HCT116 (cell line): ENCODE measurements around the gene PCED1A. TPM values are rescaled to one million over a fixed set of nuclear protein-coding genes. Genes with fewer than 3 reads are reported as not detected.

Experiments
- ATAC-seq: fragments of 200-7000 bp; cut with Tn5 transposase; 2 replicates; pipeline ENCODE4 v1.9.1; 2020; ENCODE audit warnings: mild to moderate bottlenecking, moderate library complexity
- BruUV-seq: library from RNA; stranded (reverse); fragments of 400-500 nt; replicated peaks from 2 replicates; lab custom pipeline; 2021; lab: Mats Ljungman, UMichigan
- CTCF ChIA-PET: fragments of 300-600 bp; sonication (Branson Sonifier 250); formaldehyde crosslinking; loops from one replicate; lab custom pipeline; 2021; ENCODE audit warnings: antibody characterized with exemption; lab: Charles Lee
- POLR2A ChIA-PET: fragments of 300-600, 350-600 bp; sonication (Branson Sonifier 250); formaldehyde crosslinking; loops from one replicate; lab custom pipeline; 2021; ENCODE audit warnings: antibody characterized with exemption; lab: Charles Lee
- RAD21 ChIA-PET, 2 experiments: fragments of 300-600 bp; sonication (Branson Sonifier 250); formaldehyde crosslinking; loops; one replicate each; lab custom pipeline; 2023; ENCODE audit warnings: low total read pairs in 2 of 2; ENCODE audit not compliant: uncharacterized antibody in 2 of 2, unreplicated experiment in 2 of 2, low non-redundant PET in 1 of 2; lab: Charles Lee
- DNase-seq: peaks from one replicate; pipeline ENCODE4 v3.0.0-alpha.2; 2010; ENCODE audit warnings: low read depth, low spot score
- H2AFZ ChIP-seq: fragments of 200-600 bp; shearing (Covaris generic), sonication (generic); 2 replicates; pipeline ENCODE4 v1.6.1; 2017; ENCODE audit warnings: low read depth, mixed run types, mixed read lengths, antibody characterized with exemption, low read length; ENCODE audit not compliant: poor library complexity, severe bottlenecking
- H3K27ac ChIP-seq: 2 replicates; pipeline ENCODE4 v1.5.1; 2012; ENCODE audit warnings: low read depth, low read length
- H3K27me3 ChIP-seq: fragments of 200-600 bp; sonication (generic); 2 replicates; pipeline ENCODE4 v1.6.1; 2016; ENCODE audit warnings: mixed run types, low read length, mixed read lengths; ENCODE audit not compliant: insufficient read depth
- H3K36me3 ChIP-seq, 2 experiments: fragments of 200-500 bp in 1 of 2; fragments of 200-600 bp in 1 of 2; sonication (Bioruptor generic) in 1 of 2; sonication (generic) in 1 of 2; 2 replicates each; pipeline versions ENCODE4 v1.5.1 to v1.6.1; 2014 to 2016; ENCODE audit warnings: low read length in 2 of 2, inconsistent platforms in 1 of 2, mixed read lengths in 1 of 2, mixed run types in 1 of 2; ENCODE audit not compliant: insufficient read depth in 2 of 2, control insufficient read depth in 1 of 2
- H3K4me1 ChIP-seq, 2 experiments: fragments of 200-600 bp in 1 of 2; sonication (generic) in 1 of 2; 2 replicates each; pipeline versions ENCODE4 v1.5.1 to v1.6.1; 2012 to 2017; ENCODE audit warnings: low read length in 2 of 2, inconsistent platforms in 1 of 2, mild to moderate bottlenecking in 1 of 2, mixed read lengths in 1 of 2, mixed run types in 1 of 2, moderate library complexity in 1 of 2; ENCODE audit not compliant: insufficient read depth in 2 of 2, control insufficient read depth in 1 of 2
- H3K4me2 ChIP-seq: fragments of 200-600 bp; sonication (generic); 2 replicates; pipeline ENCODE4 v1.6.1; 2017; ENCODE audit warnings: mixed run types, low read length, mixed read lengths
- H3K4me3 ChIP-seq, 2 experiments: fragments of 200-600 bp in 1 of 2; sonication (generic) in 1 of 2; replicated peaks in 1 of 2; 2 replicates each; pipeline ENCODE4 v1.5.1; 2011 to 2016; ENCODE audit warnings: low read length in 2 of 2, control low read depth in 1 of 2, low read depth in 1 of 2, mild to moderate bottlenecking in 1 of 2, mixed read lengths in 1 of 2, mixed run types in 1 of 2
- H3K79me2 ChIP-seq: fragments of 200-600 bp; sonication (generic); 2 replicates; pipeline ENCODE4 v1.6.1; 2017; ENCODE audit warnings: mild to moderate bottlenecking, mixed run types, low read length, moderate library complexity, mixed read lengths; ENCODE audit not compliant: insufficient read depth
- H3K9ac ChIP-seq: fragments of 200-600 bp; sonication (generic); 2 replicates; pipeline ENCODE4 v1.6.1; 2016; ENCODE audit warnings: low read length, mixed read lengths
- H3K9me2 ChIP-seq: fragments of 200-600 bp; sonication (generic), shearing (Covaris generic); 2 replicates; pipeline ENCODE4 v1.6.1; 2017; ENCODE audit warnings: mixed run types, mild to moderate bottlenecking, moderate library complexity; ENCODE audit not compliant: insufficient read depth
- H3K9me3 ChIP-seq, 2 experiments: fragments of 200-500 bp in 1 of 2; fragments of 200-600 bp in 1 of 2; sonication (Bioruptor generic) in 1 of 2; sonication (generic) in 1 of 2; 2 replicates each; pipeline ENCODE4 v1.6.1; 2014 to 2017; ENCODE audit warnings: low read length in 2 of 2, mixed read lengths in 2 of 2, inconsistent platforms in 1 of 2, low read depth in 1 of 2, mild to moderate bottlenecking in 1 of 2, mixed run types in 1 of 2, moderate library complexity in 1 of 2; ENCODE audit not compliant: control insufficient read depth in 1 of 2, insufficient read depth in 1 of 2
- H4K20me1 ChIP-seq: fragments of 200-600 bp; sonication (generic), shearing (Covaris generic); 2 replicates; pipeline ENCODE4 v1.6.1; 2017; ENCODE audit warnings: mixed run types, mild to moderate bottlenecking, moderate library complexity; ENCODE audit not compliant: insufficient read depth
- POLR2AphosphoS5 ChIP-seq: IDR thresholded peaks from 2 replicates; pipeline ENCODE4 v1.6.1; 2011; ENCODE audit warnings: mild to moderate bottlenecking, low read depth, low read length, moderate library complexity
- ZFX ChIP-seq: fragments of 450-650 bp; IDR thresholded peaks from 2 replicates; pipeline ENCODE4 v1.6.1; 2017
- intact Hi-C: fragments of 100-400 bp; cut with micrococcal nuclease; formaldehyde crosslinking; loops from 2 replicates; pipeline ENCODE4 v1.10.0; 2022
- total RNA-seq: library from RNA; stranded (reverse); gene quantifications from one replicate; pipeline ENCODE4 v1.2.1, GENCODE V29; 2021; ENCODE audit not compliant: unreplicated experiment
- TF ChIP-seq, protein P1 (sequence below): IDR thresholded peaks from 2 replicates; pipeline ENCODE4 v1.6.1; 2012
- TF ChIP-seq, protein P2 (sequence below): IDR thresholded peaks from 2 replicates; pipeline ENCODE4 v1.6.1; 2012; ENCODE audit warnings: low read depth

The PCED1A gene
- total RNA-seq, 1 experiment from 2014 or later, result 31.8 TPM

- RAD21 ChIA-PET, result no interaction called here
- no peak overlapping the region for H2AFZ ChIP-seq
- H3K4me2 ChIP-seq, result peak overlapping the region; percentile 77
- H3K9ac ChIP-seq, result peak overlapping the region; percentile 91
- BruUV-seq, result TSS peak; percentile 47
- H3K36me3 ChIP-seq, result no peaks in the 10 kb centered on the region
- no peaks in the 10 kb centered on the region for H3K9me3 ChIP-seq
- intact Hi-C loops, result no loop called here
- TF ChIP-seq POLR2AphosphoS5, result no peak
- H3K4me3 ChIP-seq, result peak overlapping the region; percentile 93 to 96
- peaks cover 57% of the 10 kb centered on the region for H3K79me2 ChIP-seq
- H3K4me1 ChIP-seq, result peaks cover 21 to 43% of the 10 kb centered on the region in 2 experiments
- peaks cover 8% of the 10 kb centered on the region; the same call in 1 of the 2 replicates for H4K20me1 ChIP-seq
- DNase-seq, result no peak
- H3K27me3 ChIP-seq, result no peaks in the 10 kb centered on the region
- POLR2A ChIA-PET, result no interaction called here
- CTCF ChIA-PET, result no interaction called here
- H3K27ac ChIP-seq, result no peak overlapping the region
- no peaks in the 10 kb centered on the region for H3K9me2 ChIP-seq
- no peak for ATAC-seq
These were observed 34.0 kb upstream of the PCED1A start for GRCh38 chr20:2874456-2874855.

- Histone ChIP-seq H3K27ac (peak overlapping the region; percentile 78), H3K4me3 (peak overlapping the region; percentile 93 to 96), H3K9me3 (no peaks in the 10 kb centered on the region), H3K4me1 (peaks cover 21 to 43% of the 10 kb centered on the region in 2 experiments), H2AFZ (no peak overlapping the region), H3K36me3 (no peaks in the 10 kb centered on the region), H3K9me2 (no peaks in the 10 kb centered on the region), H3K27me3 (no peaks in the 10 kb centered on the region), H4K20me1 (peaks cover 8% of the 10 kb centered on the region; the same call in 1 of the 2 replicates), H3K9ac (peak overlapping the region; percentile 91), H3K79me2 (peaks cover 50% of the 10 kb centered on the region), H3K4me2 (peak overlapping the region; percentile 77)
- POLR2A ChIA-PET, result interaction anchor here (1.0 kb wide), 1 partner anchor 15 kb away, joined by 3 read pairs; no protein-coding TSS in a partner anchor
- TF ChIP-seq, protein P1, sequence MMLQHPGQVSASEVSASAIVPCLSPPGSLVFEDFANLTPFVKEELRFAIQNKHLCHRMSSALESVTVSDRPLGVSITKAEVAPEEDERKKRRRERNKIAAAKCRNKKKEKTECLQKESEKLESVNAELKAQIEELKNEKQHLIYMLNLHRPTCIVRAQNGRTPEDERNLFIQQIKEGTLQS, result no peak
- TF ChIP-seq ZFX, result peak; percentile 34; the same call in 1 of the 2 replicates
- TF ChIP-seq, protein P2, sequence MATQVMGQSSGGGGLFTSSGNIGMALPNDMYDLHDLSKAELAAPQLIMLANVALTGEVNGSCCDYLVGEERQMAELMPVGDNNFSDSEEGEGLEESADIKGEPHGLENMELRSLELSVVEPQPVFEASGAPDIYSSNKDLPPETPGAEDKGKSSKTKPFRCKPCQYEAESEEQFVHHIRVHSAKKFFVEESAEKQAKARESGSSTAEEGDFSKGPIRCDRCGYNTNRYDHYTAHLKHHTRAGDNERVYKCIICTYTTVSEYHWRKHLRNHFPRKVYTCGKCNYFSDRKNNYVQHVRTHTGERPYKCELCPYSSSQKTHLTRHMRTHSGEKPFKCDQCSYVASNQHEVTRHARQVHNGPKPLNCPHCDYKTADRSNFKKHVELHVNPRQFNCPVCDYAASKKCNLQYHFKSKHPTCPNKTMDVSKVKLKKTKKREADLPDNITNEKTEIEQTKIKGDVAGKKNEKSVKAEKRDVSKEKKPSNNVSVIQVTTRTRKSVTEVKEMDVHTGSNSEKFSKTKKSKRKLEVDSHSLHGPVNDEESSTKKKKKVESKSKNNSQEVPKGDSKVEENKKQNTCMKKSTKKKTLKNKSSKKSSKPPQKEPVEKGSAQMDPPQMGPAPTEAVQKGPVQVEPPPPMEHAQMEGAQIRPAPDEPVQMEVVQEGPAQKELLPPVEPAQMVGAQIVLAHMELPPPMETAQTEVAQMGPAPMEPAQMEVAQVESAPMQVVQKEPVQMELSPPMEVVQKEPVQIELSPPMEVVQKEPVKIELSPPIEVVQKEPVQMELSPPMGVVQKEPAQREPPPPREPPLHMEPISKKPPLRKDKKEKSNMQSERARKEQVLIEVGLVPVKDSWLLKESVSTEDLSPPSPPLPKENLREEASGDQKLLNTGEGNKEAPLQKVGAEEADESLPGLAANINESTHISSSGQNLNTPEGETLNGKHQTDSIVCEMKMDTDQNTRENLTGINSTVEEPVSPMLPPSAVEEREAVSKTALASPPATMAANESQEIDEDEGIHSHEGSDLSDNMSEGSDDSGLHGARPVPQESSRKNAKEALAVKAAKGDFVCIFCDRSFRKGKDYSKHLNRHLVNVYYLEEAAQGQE, result no peak
- no peak for DNase-seq
- ATAC-seq, result no peak
- intact Hi-C loops, result no loop called here
- RAD21 ChIA-PET, result no interaction called here
- CTCF ChIA-PET, result no interaction called here
- BruUV-seq, result no TSS peak
These were observed 33.2 kb upstream of the PCED1A start for GRCh38 chr20:2873747-2874041.
